Osteoblast (primary cell): ENCODE results near the gene SLC41A3. TPM values are rescaled to one million over a fixed set of nuclear protein-coding genes. Genes with fewer than 3 reads are reported as not detected.
A peak's percentile ranks its signal among the peaks of the same experiment; 100 is the strongest.
"Not testable (repeated sequence)": the region's sequence is repeated elsewhere in the genome, so short reads cannot be mapped to it uniquely, and the experiment has no call there.

Experiments
- DNase-seq: peaks from one replicate; pipeline ENCODE4 v3.0.0; 2011; ENCODE audit warnings: low spot score, mixed read lengths; ENCODE audit not compliant: insufficient read length; ENCODE audit errors: missing footprints
- H2AFZ ChIP-seq: 2 replicates; pipeline ENCODE4 v1.6.0; 2011; ENCODE audit warnings: mild to moderate bottlenecking, low read length
- H3K27ac ChIP-seq: 2 replicates; pipeline ENCODE4 v1.5.1; 2011; ENCODE audit warnings: mild to moderate bottlenecking, low read depth, low read length, moderate library complexity
- H3K27me3 ChIP-seq: 2 replicates; pipeline ENCODE4 v1.6.0; 2012; ENCODE audit warnings: mild to moderate bottlenecking, control low read depth, inconsistent platforms, low read length, moderate library complexity; ENCODE audit not compliant: insufficient read depth
- H3K36me3 ChIP-seq: 2 replicates; pipeline ENCODE4 v1.5.1; 2011; ENCODE audit warnings: mild to moderate bottlenecking, low read length, control low read depth, moderate library complexity; ENCODE audit not compliant: insufficient read depth
- H3K4me1 ChIP-seq: 2 replicates; pipeline ENCODE4 v1.5.1; 2011; ENCODE audit warnings: mild to moderate bottlenecking, low read length, control low read depth, moderate library complexity; ENCODE audit not compliant: insufficient read depth
- H3K4me2 ChIP-seq: 2 replicates; pipeline ENCODE4 v1.6.0; 2011; ENCODE audit warnings: mild to moderate bottlenecking, low read length; ENCODE audit not compliant: insufficient read depth
- H3K4me3 ChIP-seq: fragments of 200-600 bp; sonication (generic); 3 replicates; pipeline ENCODE4 v1.5.1; 2012; ENCODE audit warnings: mild to moderate bottlenecking, low read length, inconsistent platforms; ENCODE audit not compliant: insufficient read depth
- H3K79me2 ChIP-seq: 2 replicates; pipeline ENCODE4 v1.6.0; 2012; ENCODE audit warnings: mild to moderate bottlenecking, low read length, control low read depth, inconsistent platforms; ENCODE audit not compliant: insufficient read depth
- H3K9me3 ChIP-seq: 2 replicates; pipeline ENCODE4 v1.5.1; 2011; ENCODE audit warnings: low read depth, low read length, control low read depth
- H4K20me1 ChIP-seq: 2 replicates; pipeline ENCODE4 v1.6.0; 2012; ENCODE audit warnings: mild to moderate bottlenecking, low read length, control low read depth; ENCODE audit not compliant: insufficient read depth
- total RNA-seq: library from RNA; depleted of rRNA; stranded (reverse); fragments of >200 nt; gene quantifications from 2 replicates; pipeline ENCODE4 v1.2.3, GENCODE V29; 2012
- TF ChIP-seq, protein P1 (sequence below): IDR thresholded peaks from 2 replicates; pipeline ENCODE4 v1.5.1; 2011; ENCODE audit warnings: mild to moderate bottlenecking, low read depth, low read length, moderate library complexity; ENCODE audit errors: extremely low read depth

Gene SLC41A3
- total RNA-seq, 1 donor, result 59.4 TPM

DNA sequence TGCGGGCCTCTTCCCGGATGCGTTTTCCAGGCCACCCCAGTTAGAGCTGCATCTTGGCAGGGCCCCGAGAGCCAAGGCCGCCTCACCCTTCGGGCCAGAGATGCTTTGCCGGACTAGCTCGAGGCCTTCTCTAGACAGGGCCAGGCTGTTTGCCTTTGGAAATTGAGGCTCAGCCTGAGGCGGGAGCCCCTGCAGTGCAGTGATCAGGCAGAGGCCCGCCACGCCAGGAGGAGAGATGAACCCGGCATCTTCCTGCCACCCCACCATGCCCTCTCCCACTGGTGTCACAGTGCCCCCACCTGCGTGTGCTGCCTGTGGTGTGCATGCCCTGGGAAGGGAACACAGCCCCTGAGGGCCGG lies 123.9 kb downstream of the SLC41A3 start:
- TF ChIP-seq, protein P1, sequence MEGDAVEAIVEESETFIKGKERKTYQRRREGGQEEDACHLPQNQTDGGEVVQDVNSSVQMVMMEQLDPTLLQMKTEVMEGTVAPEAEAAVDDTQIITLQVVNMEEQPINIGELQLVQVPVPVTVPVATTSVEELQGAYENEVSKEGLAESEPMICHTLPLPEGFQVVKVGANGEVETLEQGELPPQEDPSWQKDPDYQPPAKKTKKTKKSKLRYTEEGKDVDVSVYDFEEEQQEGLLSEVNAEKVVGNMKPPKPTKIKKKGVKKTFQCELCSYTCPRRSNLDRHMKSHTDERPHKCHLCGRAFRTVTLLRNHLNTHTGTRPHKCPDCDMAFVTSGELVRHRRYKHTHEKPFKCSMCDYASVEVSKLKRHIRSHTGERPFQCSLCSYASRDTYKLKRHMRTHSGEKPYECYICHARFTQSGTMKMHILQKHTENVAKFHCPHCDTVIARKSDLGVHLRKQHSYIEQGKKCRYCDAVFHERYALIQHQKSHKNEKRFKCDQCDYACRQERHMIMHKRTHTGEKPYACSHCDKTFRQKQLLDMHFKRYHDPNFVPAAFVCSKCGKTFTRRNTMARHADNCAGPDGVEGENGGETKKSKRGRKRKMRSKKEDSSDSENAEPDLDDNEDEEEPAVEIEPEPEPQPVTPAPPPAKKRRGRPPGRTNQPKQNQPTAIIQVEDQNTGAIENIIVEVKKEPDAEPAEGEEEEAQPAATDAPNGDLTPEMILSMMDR, result no peak
- Histone ChIP-seq H3K36me3 (no peaks in the 10 kb centered on the region), H3K79me2 (no peaks in the 10 kb centered on the region), H2AFZ (no peak overlapping the region), H3K27ac (no peak overlapping the region), H3K4me1 (no peaks in the 10 kb centered on the region), H3K27me3 (peaks cover 5% of the 10 kb centered on the region), H3K4me3 (no peak overlapping the region), H3K4me2 (no peak overlapping the region), H3K9me3 (no peaks in the 10 kb centered on the region), H4K20me1 (no peaks in the 10 kb centered on the region)
- no peak for DNase-seq

DNA sequence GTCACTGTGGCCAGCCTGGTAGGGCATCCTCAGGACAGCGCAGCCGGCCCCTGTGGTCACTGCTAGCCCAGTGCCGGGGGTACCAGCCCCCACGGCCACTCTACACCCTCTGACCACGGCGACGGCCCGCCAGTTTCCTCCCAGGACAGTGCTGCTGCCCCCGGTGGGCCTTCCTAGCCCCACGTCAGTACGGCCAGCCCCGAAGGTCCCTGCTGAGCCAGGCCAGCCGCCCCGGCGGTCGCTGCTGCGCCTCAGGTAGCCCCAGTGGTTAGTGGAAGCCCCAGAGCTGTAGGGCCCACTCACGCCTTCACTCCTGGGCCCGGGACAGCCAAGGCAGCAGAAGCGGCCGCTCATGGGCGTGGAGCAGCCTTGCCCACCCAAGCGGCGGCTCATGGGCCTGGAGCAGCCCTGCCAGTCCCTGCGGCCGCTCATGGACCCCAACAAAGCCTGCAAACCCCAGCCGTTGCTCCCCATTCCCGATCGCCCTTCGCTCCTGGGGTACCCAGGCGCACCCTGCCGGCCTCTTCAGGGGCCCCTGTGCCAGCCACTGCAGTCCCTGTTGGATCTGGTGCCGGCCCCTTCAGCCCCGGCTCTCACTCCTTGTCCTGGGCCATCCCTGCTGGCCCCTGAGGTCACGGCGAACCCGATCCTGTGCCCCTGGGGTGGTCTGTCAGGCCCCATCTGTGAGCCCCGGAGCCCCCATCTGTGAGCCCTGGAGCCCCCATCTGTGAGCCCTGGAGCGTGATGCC lies 124.4 kb downstream of the SLC41A3 start:
- no peaks in the 10 kb centered on the region for H3K4me1 ChIP-seq
- H4K20me1 ChIP-seq, result no peaks in the 10 kb centered on the region
- no peak overlapping the region for H2AFZ ChIP-seq
- TF ChIP-seq, protein P1, result no peak
- no peak overlapping the region for H3K4me2 ChIP-seq
- DNase-seq, result peak; percentile 61
- H3K79me2 ChIP-seq, result no peaks in the 10 kb centered on the region
- H3K27me3 ChIP-seq, result peaks cover 2% of the 10 kb centered on the region
- no peak overlapping the region for H3K4me3 ChIP-seq
- no peaks in the 10 kb centered on the region for H3K36me3 ChIP-seq
- H3K9me3 ChIP-seq, result no peaks in the 10 kb centered on the region
- H3K27ac ChIP-seq, result no peak overlapping the region

DNA sequence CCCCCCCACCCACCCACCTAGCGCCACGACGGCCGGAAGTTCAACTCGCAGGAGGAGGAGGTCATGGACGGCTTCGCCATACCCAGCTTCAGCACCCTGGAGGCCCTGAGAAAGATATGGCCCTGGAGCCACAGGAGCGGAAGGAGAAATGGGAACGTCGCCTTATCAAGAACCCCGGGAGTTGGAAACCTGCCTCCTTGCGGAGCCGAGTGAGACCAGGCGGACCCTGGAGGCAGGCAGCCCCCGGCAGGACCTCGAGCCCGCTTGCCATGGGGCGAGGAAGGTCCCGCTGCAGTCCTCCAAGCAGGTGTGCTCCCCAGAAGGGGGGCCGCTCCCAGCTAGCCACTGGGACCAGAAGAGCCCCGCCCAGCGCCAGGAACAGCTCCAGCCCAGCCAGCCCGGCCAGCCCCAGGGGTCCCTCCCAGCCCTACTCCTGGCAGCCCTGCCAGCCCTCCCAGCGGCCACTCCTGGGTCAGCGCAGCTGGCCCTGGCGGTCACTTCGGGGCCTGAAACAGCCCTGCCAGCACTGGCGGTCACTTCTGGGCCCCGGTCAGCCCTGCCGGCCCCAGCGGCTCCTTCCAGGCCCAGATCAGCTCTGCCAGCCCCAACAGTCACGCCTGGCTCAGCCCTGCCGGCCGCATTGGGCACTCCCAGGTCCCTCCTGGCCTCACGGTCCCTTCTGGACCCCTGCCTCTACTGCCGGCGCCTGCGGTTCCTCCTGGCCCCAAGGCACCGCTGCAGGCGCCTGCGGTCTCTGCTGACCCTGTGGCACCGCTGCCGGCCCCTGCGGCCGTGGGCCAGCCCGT lies 125.2 kb downstream of the SLC41A3 start:
- peaks cover 2% of the 10 kb centered on the region for H3K27me3 ChIP-seq
- no peak overlapping the region for H3K4me2 ChIP-seq
- no peak overlapping the region for H2AFZ ChIP-seq
- no peak overlapping the region for H3K27ac ChIP-seq
- H3K79me2 ChIP-seq, result no peaks in the 10 kb centered on the region
- H3K9me3 ChIP-seq, result no peaks in the 10 kb centered on the region
- no peaks in the 10 kb centered on the region for H3K36me3 ChIP-seq
- no peaks in the 10 kb centered on the region for H4K20me1 ChIP-seq
- peak; percentile 45 for DNase-seq
- TF ChIP-seq, protein P1, result no peak
- H3K4me3 ChIP-seq, result no peak overlapping the region
- H3K4me1 ChIP-seq, result no peaks in the 10 kb centered on the region

DNA sequence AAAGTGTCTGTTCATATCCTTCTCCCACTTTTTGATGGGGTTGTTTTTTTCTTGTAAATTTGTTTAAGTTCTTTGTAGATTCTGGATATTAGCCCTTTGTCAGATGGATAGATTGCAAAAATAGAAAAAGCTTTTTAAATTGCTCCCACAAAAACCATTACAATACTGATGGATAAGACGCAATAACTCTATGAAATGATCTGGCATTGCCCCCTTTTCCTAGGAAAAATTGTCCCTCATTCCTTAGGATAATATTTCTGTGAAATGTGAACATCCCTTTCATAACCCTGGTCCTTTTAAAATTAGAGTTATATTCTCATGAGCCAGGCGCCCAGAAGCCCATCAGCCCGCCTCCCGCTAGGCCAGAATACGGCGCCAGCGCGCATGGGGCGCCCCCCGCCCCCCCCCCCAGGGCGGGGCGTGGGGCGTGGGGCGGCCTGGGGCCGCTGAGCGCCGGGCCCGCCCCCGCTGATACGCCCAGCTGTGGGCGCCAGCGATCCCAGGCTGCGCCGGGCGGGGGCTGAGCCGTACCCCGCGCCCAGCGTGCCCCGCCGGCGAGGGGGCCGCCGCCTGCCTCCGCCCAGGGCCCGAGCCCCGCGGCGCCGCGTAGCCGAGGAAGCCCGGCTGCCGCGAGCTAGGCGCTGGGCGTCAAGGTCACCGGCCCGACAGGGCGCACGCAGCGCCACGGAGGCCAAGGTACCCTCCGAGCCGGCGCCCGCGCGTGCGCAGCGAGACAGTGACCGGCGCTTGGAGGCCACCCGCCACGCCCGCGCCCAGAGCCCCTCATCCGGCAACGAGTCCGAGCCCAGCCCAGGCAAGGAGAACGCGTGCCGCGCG lies 126.0 kb downstream of the SLC41A3 start:
- DNase-seq, result no peak
- Histone ChIP-seq H3K4me2 (no peak overlapping the region), H4K20me1 (no peaks in the 10 kb centered on the region), H3K9me3 (no peaks in the 10 kb centered on the region), H3K79me2 (no peaks in the 10 kb centered on the region), H3K27ac (no peak overlapping the region), H3K4me1 (no peaks in the 10 kb centered on the region), H3K4me3 (no peak overlapping the region), H3K36me3 (no peaks in the 10 kb centered on the region), H3K27me3 (no peaks in the 10 kb centered on the region), H2AFZ (no peak overlapping the region)
- TF ChIP-seq, protein P1, result no peak

DNA sequence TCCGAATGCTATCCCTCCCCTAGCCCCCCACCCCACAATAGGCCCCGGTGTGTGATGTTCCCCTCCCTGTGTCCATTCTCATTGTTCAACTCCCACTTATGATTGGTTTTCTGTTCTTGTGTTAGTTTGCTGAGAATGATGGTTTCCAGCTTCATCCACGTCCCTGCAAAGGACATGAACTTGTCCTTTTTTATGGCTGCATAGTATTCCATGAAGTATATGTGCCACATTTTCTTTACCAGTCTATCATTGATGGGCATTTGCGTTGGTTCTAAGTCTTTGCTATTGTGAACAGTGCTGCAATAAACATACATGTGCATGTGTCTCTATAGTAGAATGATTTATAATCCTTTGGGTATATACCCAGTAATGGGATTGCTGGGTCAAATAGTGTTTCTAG lies 126.9 kb downstream of the SLC41A3 start:
- not testable (repeated sequence) for H3K79me2 ChIP-seq, H3K27ac ChIP-seq, H3K4me2 ChIP-seq, H2AFZ ChIP-seq, H3K4me1 ChIP-seq, DNase-seq, H3K27me3 ChIP-seq, H4K20me1 ChIP-seq, H3K4me3 ChIP-seq, H3K36me3 ChIP-seq, H3K9me3 ChIP-seq
